Measurements from ENCODE around the gene LRP1B.

GRCh38 chr2:142176941-142177340 lies 46.1 kb upstream of the LRP1B start:
- TF ChIP-seq CTCF (conservative IDR thresholded peaks at IDR 0.05 in 1 of 2, IDR thresholded peaks at IDR 0.05 in 1 of 2; ENCODE audit: extremely low read depth in 1 of 2, insufficient read depth in 1 of 2, low read depth in 1 of 2, low read length in 2 of 2) (no peak), EZH2 (IDR thresholded peaks at IDR 0.05; ENCODE audit: borderline replicate concordance, low read length) (no peak)
